ENCODE data around the gene SLC38A2.
"Not testable (repeated sequence)": the region's sequence is repeated elsewhere in the genome, so short reads cannot be mapped to it uniquely, and the experiment has no call there.

Gene SLC38A2

GRCh38 chr12:46359667-46360280, 12.8 kb downstream of the SLC38A2 start:
- no peak for DNase-seq

- DNase-seq = no peak
Measured at GRCh38 chr12:46358791-46359666, 13.5 kb downstream of the SLC38A2 start.

GRCh38 chr12:46358325-46358700, 14.3 kb downstream of the SLC38A2 start:
- no peak for DNase-seq

- DNase-seq = no peak
Measured at GRCh38 chr12:46357438-46358324, 14.9 kb downstream of the SLC38A2 start.

GRCh38 chr12:46356655-46357437, 15.7 kb downstream of the SLC38A2 start:
- DNase-seq = no peak

GRCh38 chr12:46354802-46355199, 17.8 kb downstream of the SLC38A2 start:
- DNase-seq = no peak

GRCh38 chr12:46354111-46354801, 18.3 kb downstream of the SLC38A2 start:
- DNase-seq = no peak

- no peak for DNase-seq
Measured at GRCh38 chr12:46351886-46352650, 20.5 kb downstream of the SLC38A2 start.

- no peak for DNase-seq
Measured at GRCh38 chr12:46351138-46351537, 21.4 kb downstream of the SLC38A2 start.

- no peak for DNase-seq
Measured at GRCh38 chr12:46349253-46349652, 23.3 kb downstream of the SLC38A2 start.

GRCh38 chr12:46343118-46343852, 29.3 kb downstream of the SLC38A2 start:
- DNase-seq = no peak

- peak; percentile 15 for DNase-seq
Measured at GRCh38 chr12:46342562-46343033, 30.0 kb downstream of the SLC38A2 start.

GRCh38 chr12:46339051-46339450, 33.5 kb downstream of the SLC38A2 start:
- DNase-seq = no peak

GRCh38 chr12:46332260-46332659, 40.3 kb downstream of the SLC38A2 start:
- no peak for DNase-seq

- not testable (repeated sequence) for DNase-seq
Measured at GRCh38 chr12:46325075-46325474, 47.5 kb downstream of the SLC38A2 start.

- no peak for DNase-seq
Measured at GRCh38 chr12:46320731-46321130, 51.8 kb downstream of the SLC38A2 start.

- DNase-seq = no peak
Measured at GRCh38 chr12:46318037-46318436, 54.5 kb downstream of the SLC38A2 start.
